A549 (cell line): ENCODE data around the gene FRMD8.
A peak's percentile ranks its signal among the peaks of the same experiment; 100 is the strongest.

Source experiments
- BHLHE40 ChIP-seq: IDR thresholded peaks from 2 replicates; pipeline ENCODE4 v1.6.1; 2012; ENCODE audit warnings: low read depth, low read length, inconsistent platforms
- CEBPB ChIP-seq, 2 experiments: fragments of >200 bp in 1 of 2; sonication (Bioruptor Twin) in 1 of 2; formaldehyde crosslinking in 1 of 2; IDR thresholded peaks; 2 replicates each; pipeline ENCODE4 v1.6.1; 2012 to 2016
- EP300 ChIP-seq, 2 experiments: fragments of >200 bp; sonication (Bioruptor Twin); formaldehyde crosslinking; IDR thresholded peaks; 2 replicates in 1 of 2; 3 replicates in 1 of 2; pipeline ENCODE4 v1.6.1; 2016 to 2017
- FOSB ChIP-seq: fragments of 250-450 bp; sonication (Bioruptor Pico); IDR thresholded peaks from 2 replicates; pipeline ENCODE4 v1.5.0; 2020; ENCODE audit warnings: mild to moderate bottlenecking, moderate library complexity
- HMGXB4 ChIP-seq: fragments of 250-450 bp; sonication (Bioruptor Pico); IDR thresholded peaks from 2 replicates; pipeline ENCODE4 v1.5.0; 2021; ENCODE audit warnings: mild to moderate bottlenecking, moderate library complexity, borderline replicate concordance
- KDM1A ChIP-seq: fragments of 200-600 bp; sonication (generic); IDR thresholded peaks from 2 replicates; pipeline ENCODE4 v1.6.1; 2016; ENCODE audit warnings: low read depth, mild to moderate bottlenecking
- MAZ ChIP-seq: fragments of 150-350 bp; IDR thresholded peaks from 2 replicates; pipeline ENCODE4 v1.6.1; 2014; ENCODE audit warnings: antibody characterized with exemption, low read depth, low read length, borderline replicate concordance
- POLR2A ChIP-seq: IDR thresholded peaks from 2 replicates; pipeline ENCODE4 v1.6.1; 2012; ENCODE audit warnings: mild to moderate bottlenecking, low read length
- POLR2AphosphoS2 ChIP-seq: conservative IDR thresholded peaks from 2 replicates; pipeline ENCODE4 v1.6.1; 2012; ENCODE audit warnings: low read length, improper control_type of control experiment, inconsistent platforms
- RAD21 ChIP-seq, 2 experiments: fragments of >200 bp in 1 of 2; sonication (Bioruptor Twin) in 1 of 2; formaldehyde crosslinking in 1 of 2; IDR thresholded peaks in 1 of 2; conservative IDR thresholded peaks in 1 of 2; 2 replicates in 1 of 2; 3 replicates in 1 of 2; pipeline ENCODE4 v1.6.1; 2012 to 2018; ENCODE audit warnings: inconsistent platforms in 1 of 2
- REST ChIP-seq: fragments of 200-600 bp; sonication (generic); IDR thresholded peaks from 2 replicates; pipeline ENCODE4 v1.6.1; 2016; ENCODE audit warnings: antibody characterized with exemption, mild to moderate bottlenecking, moderate library complexity
- SMC3 ChIP-seq: fragments of >200 bp; sonication (Bioruptor Twin); formaldehyde crosslinking; IDR thresholded peaks from 3 replicates; pipeline ENCODE4 v1.6.1; 2018; ENCODE audit warnings: inconsistent platforms
- TF ChIP-seq, protein P1 (sequence below): fragments of >200 bp; sonication (Bioruptor Twin); formaldehyde crosslinking; IDR thresholded peaks from 3 replicates; pipeline ENCODE4 v1.5.1; 2016
- TF ChIP-seq, protein P2 (sequence below): fragments of 450-650 bp; IDR thresholded peaks from 2 replicates; pipeline ENCODE4 v1.6.1; 2014; ENCODE audit warnings: antibody characterized with exemption

GRCh38 chr11:65448418-65449105, 62.1 kb downstream of the FRMD8 start:
- TF ChIP-seq, protein P1, sequence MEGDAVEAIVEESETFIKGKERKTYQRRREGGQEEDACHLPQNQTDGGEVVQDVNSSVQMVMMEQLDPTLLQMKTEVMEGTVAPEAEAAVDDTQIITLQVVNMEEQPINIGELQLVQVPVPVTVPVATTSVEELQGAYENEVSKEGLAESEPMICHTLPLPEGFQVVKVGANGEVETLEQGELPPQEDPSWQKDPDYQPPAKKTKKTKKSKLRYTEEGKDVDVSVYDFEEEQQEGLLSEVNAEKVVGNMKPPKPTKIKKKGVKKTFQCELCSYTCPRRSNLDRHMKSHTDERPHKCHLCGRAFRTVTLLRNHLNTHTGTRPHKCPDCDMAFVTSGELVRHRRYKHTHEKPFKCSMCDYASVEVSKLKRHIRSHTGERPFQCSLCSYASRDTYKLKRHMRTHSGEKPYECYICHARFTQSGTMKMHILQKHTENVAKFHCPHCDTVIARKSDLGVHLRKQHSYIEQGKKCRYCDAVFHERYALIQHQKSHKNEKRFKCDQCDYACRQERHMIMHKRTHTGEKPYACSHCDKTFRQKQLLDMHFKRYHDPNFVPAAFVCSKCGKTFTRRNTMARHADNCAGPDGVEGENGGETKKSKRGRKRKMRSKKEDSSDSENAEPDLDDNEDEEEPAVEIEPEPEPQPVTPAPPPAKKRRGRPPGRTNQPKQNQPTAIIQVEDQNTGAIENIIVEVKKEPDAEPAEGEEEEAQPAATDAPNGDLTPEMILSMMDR = no peak
- TF ChIP-seq CEBPB (IDR thresholded peaks at IDR 0.05) (no peak), POLR2A (no peak), BHLHE40 (no peak), SMC3 (no peak), MAZ (no peak), HMGXB4 (CRISPR knock-in tag) (no peak), POLR2AphosphoS2 (peak; percentile 94), KDM1A (no peak), RAD21 (conservative IDR thresholded peaks at IDR 0.05 in 1 of 2, IDR thresholded peaks at IDR 0.05 in 1 of 2) (no peak), EP300 (IDR thresholded peaks at IDR 0.05) (no peak), FOSB (CRISPR knock-in tag) (no peak), REST (no peak)
- TF ChIP-seq, protein P2, sequence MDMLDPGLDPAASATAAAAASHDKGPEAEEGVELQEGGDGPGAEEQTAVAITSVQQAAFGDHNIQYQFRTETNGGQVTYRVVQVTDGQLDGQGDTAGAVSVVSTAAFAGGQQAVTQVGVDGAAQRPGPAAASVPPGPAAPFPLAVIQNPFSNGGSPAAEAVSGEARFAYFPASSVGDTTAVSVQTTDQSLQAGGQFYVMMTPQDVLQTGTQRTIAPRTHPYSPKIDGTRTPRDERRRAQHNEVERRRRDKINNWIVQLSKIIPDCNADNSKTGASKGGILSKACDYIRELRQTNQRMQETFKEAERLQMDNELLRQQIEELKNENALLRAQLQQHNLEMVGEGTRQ = no peak
